IPS-20b (cell line): ENCODE measurements around the gene ZNF488.

Experiments
- H3K27ac ChIP-seq: one replicate; pipeline ENCODE4 v1.5.1; 2013; ENCODE audit warnings: low read length
- H3K27me3 ChIP-seq: 2 replicates; pipeline ENCODE4 v1.6.1; 2013; ENCODE audit warnings: mild to moderate bottlenecking, low read length, inconsistent platforms; ENCODE audit not compliant: insufficient read depth
- H3K36me3 ChIP-seq: 2 replicates; pipeline ENCODE4 v1.6.1; 2013; ENCODE audit warnings: low read depth, mild to moderate bottlenecking, inconsistent platforms, low read length, moderate library complexity; ENCODE audit not compliant: insufficient read depth
- H3K4me1 ChIP-seq: 2 replicates; pipeline ENCODE4 v1.6.1; 2013; ENCODE audit warnings: mild to moderate bottlenecking, control low read depth, inconsistent platforms, low read length, moderate library complexity; ENCODE audit not compliant: insufficient read depth
- H3K4me3 ChIP-seq: 2 replicates; pipeline ENCODE4 v1.5.1; 2013; ENCODE audit warnings: mild to moderate bottlenecking, low read length, inconsistent platforms
- H3K9ac ChIP-seq: 2 replicates; pipeline ENCODE4 v1.6.1; 2013; ENCODE audit warnings: low read depth, mild to moderate bottlenecking, inconsistent platforms, low read length, moderate library complexity
- H3K9me3 ChIP-seq: 2 replicates; pipeline ENCODE4 v1.6.1; 2013; ENCODE audit warnings: mild to moderate bottlenecking, low read depth, low read length, inconsistent platforms; ENCODE audit not compliant: insufficient read depth

Gene ZNF488

GRCh38 chr10:47368431-47369180, 15.5 kb downstream of the ZNF488 start:
- Histone ChIP-seq H3K27ac (no peak overlapping the region), H3K9ac (no peak overlapping the region), H3K27me3 (no peaks in the 10 kb centered on the region), H3K9me3 (no peaks in the 10 kb centered on the region), H3K36me3 (no peaks in the 10 kb centered on the region; the same call in 1 of the 2 replicates), H3K4me1 (peaks cover 13% of the 10 kb centered on the region; the same call in 1 of the 2 replicates), H3K4me3 (no peak overlapping the region)

GRCh38 chr10:47367646-47368045, 16.4 kb downstream of the ZNF488 start:
- Histone ChIP-seq H3K27ac (no peak overlapping the region), H3K9me3 (no peaks in the 10 kb centered on the region), H3K36me3 (no peaks in the 10 kb centered on the region; the same call in 1 of the 2 replicates), H3K9ac (no peak overlapping the region), H3K27me3 (no peaks in the 10 kb centered on the region), H3K4me3 (no peak overlapping the region), H3K4me1 (peaks cover 7% of the 10 kb centered on the region; the same call in 1 of the 2 replicates)

- no peaks in the 10 kb centered on the region for H3K9me3 ChIP-seq
- no peak overlapping the region for H3K4me3 ChIP-seq
- H3K27me3 ChIP-seq = no peaks in the 10 kb centered on the region
- no peaks in the 10 kb centered on the region; the same call in 1 of the 2 replicates for H3K36me3 ChIP-seq
- no peak overlapping the region for H3K9ac ChIP-seq
- H3K4me1 ChIP-seq = peaks cover 1% of the 10 kb centered on the region; the same call in 1 of the 2 replicates
- H3K27ac ChIP-seq = no peak overlapping the region
Measured at GRCh38 chr10:47366731-47367460, 17.2 kb downstream of the ZNF488 start.

GRCh38 chr10:47366181-47366631, 17.9 kb downstream of the ZNF488 start:
- H3K36me3 ChIP-seq = no peaks in the 10 kb centered on the region; the same call in 1 of the 2 replicates
- H3K9ac ChIP-seq = no peak overlapping the region
- no peaks in the 10 kb centered on the region for H3K27me3 ChIP-seq

GRCh38 chr10:47365431-47366180, 18.5 kb downstream of the ZNF488 start:
- H3K27ac ChIP-seq = no peak overlapping the region
- no peaks in the 10 kb centered on the region for H3K4me1 ChIP-seq
- H3K27me3 ChIP-seq = no peaks in the 10 kb centered on the region
- H3K36me3 ChIP-seq = no peaks in the 10 kb centered on the region; the same call in 1 of the 2 replicates
- H3K9me3 ChIP-seq = no peaks in the 10 kb centered on the region
- H3K4me3 ChIP-seq = no peak overlapping the region
- no peak overlapping the region for H3K9ac ChIP-seq

More at GRCh38 chr10:47366181-47366631, 17.9 kb downstream of the ZNF488 start:
- H3K9me3 ChIP-seq = no peaks in the 10 kb centered on the region
- no peak overlapping the region for H3K27ac ChIP-seq
- H3K4me3 ChIP-seq = no peak overlapping the region
- no peaks in the 10 kb centered on the region for H3K4me1 ChIP-seq

GRCh38 chr10:47364911-47365310, 19.2 kb downstream of the ZNF488 start:
- no peaks in the 10 kb centered on the region for H3K9me3 ChIP-seq
- no peaks in the 10 kb centered on the region for H3K27me3 ChIP-seq
- no peak overlapping the region for H3K9ac ChIP-seq

GRCh38 chr10:47364366-47364765, 19.7 kb downstream of the ZNF488 start:
- Histone ChIP-seq H3K4me3 (no peak overlapping the region), H3K9ac (no peak overlapping the region), H3K27me3 (no peaks in the 10 kb centered on the region), H3K27ac (no peak overlapping the region), H3K36me3 (no peaks in the 10 kb centered on the region; the same call in 1 of the 2 replicates), H3K9me3 (no peaks in the 10 kb centered on the region), H3K4me1 (no peaks in the 10 kb centered on the region)

More at GRCh38 chr10:47364911-47365310, 19.2 kb downstream of the ZNF488 start:
- H3K4me1 ChIP-seq = no peaks in the 10 kb centered on the region
- no peaks in the 10 kb centered on the region; the same call in 1 of the 2 replicates for H3K36me3 ChIP-seq
- H3K27ac ChIP-seq = no peak overlapping the region
- H3K4me3 ChIP-seq = no peak overlapping the region

- H3K27me3 ChIP-seq = no peaks in the 10 kb centered on the region
- H3K4me3 ChIP-seq = no peak overlapping the region
- no peak overlapping the region for H3K27ac ChIP-seq
- no peaks in the 10 kb centered on the region; the same call in 1 of the 2 replicates for H3K36me3 ChIP-seq
- H3K9ac ChIP-seq = no peak overlapping the region
- H3K4me1 ChIP-seq = no peaks in the 10 kb centered on the region
- no peaks in the 10 kb centered on the region for H3K9me3 ChIP-seq
Measured at GRCh38 chr10:47363781-47364180, 20.3 kb downstream of the ZNF488 start.

- H3K4me3 ChIP-seq = no peak overlapping the region
- no peaks in the 10 kb centered on the region for H3K27me3 ChIP-seq
- H3K9me3 ChIP-seq = no peaks in the 10 kb centered on the region
- no peaks in the 10 kb centered on the region; the same call in 1 of the 2 replicates for H3K36me3 ChIP-seq
- H3K27ac ChIP-seq = no peak overlapping the region
- no peaks in the 10 kb centered on the region for H3K4me1 ChIP-seq
- H3K9ac ChIP-seq = no peak overlapping the region
Measured at GRCh38 chr10:47362199-47362598, 21.9 kb downstream of the ZNF488 start.

- Histone ChIP-seq H3K27me3 (no peaks in the 10 kb centered on the region), H3K27ac (no peak overlapping the region), H3K4me3 (no peak overlapping the region), H3K9ac (no peak overlapping the region), H3K9me3 (no peaks in the 10 kb centered on the region), H3K36me3 (no peaks in the 10 kb centered on the region), H3K4me1 (no peaks in the 10 kb centered on the region)
Measured at GRCh38 chr10:47361293-47361692, 22.8 kb downstream of the ZNF488 start.

- no peaks in the 10 kb centered on the region for H3K27me3 ChIP-seq
- H3K9me3 ChIP-seq = no peaks in the 10 kb centered on the region
- no peak overlapping the region for H3K27ac ChIP-seq
- no peak overlapping the region for H3K4me3 ChIP-seq
- H3K4me1 ChIP-seq = no peaks in the 10 kb centered on the region
- no peak overlapping the region for H3K9ac ChIP-seq
- H3K36me3 ChIP-seq = no peaks in the 10 kb centered on the region
Measured at GRCh38 chr10:47360419-47361040, 23.6 kb downstream of the ZNF488 start.
